B cell (primary cell): Measurements from ENCODE around the gene MXRA8. TPM values are rescaled to one million over a fixed set of nuclear protein-coding genes. Genes with fewer than 3 reads are reported as not detected.

Source experiments
- ATAC-seq: fragments of 200-7000 bp; cut with Tn5 transposase; one replicate; pipeline ENCODE4 v1.10.0; 2021; ENCODE audit warnings: low read depth, mild to moderate bottlenecking, moderate number of reproducible peaks, moderate library complexity
- CTCF ChIA-PET: fragments of 350-600 bp; sonication (Branson Sonifier 250); formaldehyde crosslinking; loops from one replicate; lab custom pipeline; 2021; ENCODE audit warnings: antibody characterized with exemption, inconsistent platforms; lab: Charles Lee
- POLR2A ChIA-PET: fragments of 350-600 bp; sonication (Branson Sonifier 250); formaldehyde crosslinking; loops from one replicate; lab custom pipeline; 2021; ENCODE audit warnings: antibody characterized with exemption; lab: Charles Lee
- DNase-seq: peaks from one replicate; pipeline ENCODE4 v3.0.0; 2013
- H2AFZ ChIP-seq: 2 replicates; pipeline ENCODE4 v1.6.1; 2012; ENCODE audit warnings: mild to moderate bottlenecking, low read depth, low read length; ENCODE audit not compliant: insufficient read depth, poor library complexity, severe bottlenecking
- H3K27ac ChIP-seq, 2 donors: 1 replicate in 1 of 2; 2 replicates in 1 of 2; pipeline ENCODE4 v1.5.1; 2012 to 2013; ENCODE audit warnings: low read length in 2 of 2, mild to moderate bottlenecking in 2 of 2, moderate library complexity in 1 of 2
- H3K27me3 ChIP-seq, 4 experiments: fragments of 200-600 bp in 1 of 4; sonication (generic) in 1 of 4; replicated peaks in 1 of 4; 1 replicate in 2 of 4; 2 replicates in 2 of 4; pipeline versions ENCODE4 v1.6.1 to v1.7.0; 2013 to 2016; ENCODE audit warnings: low read length in 3 of 4, mild to moderate bottlenecking in 2 of 4, mixed read lengths in 1 of 4, moderate library complexity in 1 of 4; ENCODE audit not compliant: insufficient read depth in 4 of 4, control insufficient read depth in 3 of 4; ENCODE audit errors: control extremely low read depth in 1 of 4
- H3K36me3 ChIP-seq, 2 experiments: replicated peaks in 1 of 2; 1 replicate in 1 of 2; 2 replicates in 1 of 2; pipeline versions ENCODE4 v1.6.1 to v1.7.1; 2013; ENCODE audit warnings: low read length in 1 of 2; ENCODE audit not compliant: insufficient read depth in 2 of 2, control insufficient read depth in 1 of 2; ENCODE audit errors: control extremely low read depth in 1 of 2, extremely low read depth in 1 of 2
- H3K4me1 ChIP-seq, 2 donors: fragments of 200-600 bp in 1 of 2; sonication (generic) in 1 of 2; 1 replicate in 1 of 2; 2 replicates in 1 of 2; pipeline versions ENCODE4 v1.5.1 to v1.6.1; 2013 to 2017; ENCODE audit warnings: low read length in 2 of 2; ENCODE audit not compliant: control insufficient read depth in 2 of 2, insufficient read depth in 2 of 2
- H3K4me2 ChIP-seq: replicated peaks from 2 replicates; pipeline ENCODE3; 2012; ENCODE audit warnings: mild to moderate bottlenecking, low read depth, low read length; ENCODE audit not compliant: poor library complexity, severe bottlenecking
- H3K4me3 ChIP-seq, 5 experiments: fragments of 200-600 bp in 1 of 5; sonication (generic) in 1 of 5; 1 replicate in 3 of 5; 2 replicates in 2 of 5; pipeline versions ENCODE4 v1.5.1 to v1.7.0; 2011 to 2016; ENCODE audit warnings: low read length in 4 of 5, mild to moderate bottlenecking in 4 of 5, low read depth in 2 of 5, control low read depth in 1 of 5, moderate library complexity in 1 of 5; ENCODE audit not compliant: insufficient read depth in 1 of 5; ENCODE audit errors: control extremely low read depth in 1 of 5, extremely low read depth in 1 of 5
- H3K79me2 ChIP-seq: fragments of 200-600 bp; sonication (generic); one replicate; pipeline ENCODE4 v1.6.0; 2016; ENCODE audit warnings: low read length; ENCODE audit not compliant: control insufficient read depth, insufficient read depth
- H3K9ac ChIP-seq: fragments of 200-600 bp; sonication (generic); 2 replicates; pipeline ENCODE4 v1.6.1; 2017; ENCODE audit warnings: mild to moderate bottlenecking, low read length, moderate library complexity
- H3K9me3 ChIP-seq, 3 donors: one replicate each; pipeline versions ENCODE4 v1.6.1 to v1.7.1; 2013; ENCODE audit warnings: low read length in 2 of 3; ENCODE audit not compliant: control insufficient read depth in 2 of 3, insufficient read depth in 1 of 3; ENCODE audit errors: control extremely low read depth in 1 of 3
- H4K20me1 ChIP-seq: 2 replicates; pipeline ENCODE4 v1.6.0; 2012; ENCODE audit warnings: mild to moderate bottlenecking, low read length; ENCODE audit not compliant: insufficient read depth, control insufficient read depth, poor library complexity, severe bottlenecking
- H3K27ac Mint-ChIP-seq: one replicate; pipeline ENCODE4 v1.8.0; 2021; ENCODE audit warnings: mixed read lengths
- H3K27me3 Mint-ChIP-seq: one replicate; pipeline ENCODE4 v1.8.0; 2021; ENCODE audit warnings: mixed read lengths
- H3K4me1 Mint-ChIP-seq: one replicate; pipeline ENCODE4 v1.8.0; 2021; ENCODE audit warnings: mixed read lengths
- H3K4me3 Mint-ChIP-seq: one replicate; pipeline ENCODE4 v1.8.0; 2021; ENCODE audit warnings: mixed read lengths
- H3K9me3 Mint-ChIP-seq: one replicate; pipeline ENCODE4 v1.8.0; 2022; ENCODE audit warnings: mixed read lengths; ENCODE audit not compliant: insufficient read depth
- CTCF ChIP-seq: fragments of 200-600 bp; IDR thresholded peaks from one replicate; pipeline ENCODE4 v1.8.0; 2022; ENCODE audit warnings: antibody characterized with exemption, mild to moderate bottlenecking
- EZH2 ChIP-seq: IDR thresholded peaks from 2 replicates; pipeline ENCODE4 v1.6.1; 2012; ENCODE audit warnings: borderline replicate concordance, low read depth, mild to moderate bottlenecking, moderate library complexity, low read length; ENCODE audit not compliant: insufficient read depth, poor library complexity, severe bottlenecking
- WGBS: methylation state at CpG from one replicate; pipeline ENCODE4 v1.1.5; 2013; ENCODE audit warnings: missing lambda C conversion rate; ENCODE audit not compliant: insufficient coverage; 5-methylcytosine and 5-hydroxymethylcytosine counted together
- intact Hi-C: fragments of 100-400 bp; cut with micrococcal nuclease; formaldehyde crosslinking; loops from one replicate; pipeline ENCODE4 v1.10.0; 2022
- polyA plus RNA-seq: library from polyadenylated mRNA; depleted of rRNA; stranded (reverse); fragments of >200 nt; gene quantifications from 2 replicates; pipeline ENCODE4 v1.2.3, GENCODE V29; 2012
- total RNA-seq, 2 donors: library from RNA; stranded (reverse); fragments of 120-200 nt in 1 of 2; gene quantifications; 1 replicate in 1 of 2; 2 replicates in 1 of 2; pipeline versions ENCODE4 v1.2.3 to v1.2.4, GENCODE V29; 2013 to 2022

MXRA8 gene
- total and polyA plus RNA-seq, 2 donors (not counting 1 experiment from before 2014, with no cell fraction given): 0.10 TPM; not detected in 1

GRCh38 chr1:1318777-1319645 is 39.3 kb downstream of the MXRA8 start:
- TF ChIP-seq CTCF: no peak
- no peak for TF ChIP-seq EZH2
- H3K27me3 Mint-ChIP-seq: no peaks in the 10 kb centered on the region
- H3K4me2 ChIP-seq: no peak overlapping the region
- ChIA-PET CTCF (no interaction called here), POLR2A (no interaction called here)
- peaks cover 47% of the 10 kb centered on the region for H3K79me2 ChIP-seq
- peaks cover 8 to 18% of the 10 kb centered on the region in 2 donors for H3K4me1 ChIP-seq
- H3K27me3 ChIP-seq: no peaks in the 10 kb centered on the region
- DNase-seq: no peak
- H3K27ac ChIP-seq: no peak overlapping the region
- H3K4me1 Mint-ChIP-seq: peaks cover 20% of the 10 kb centered on the region
- H3K4me3 ChIP-seq: no peak overlapping the region
- H3K9ac ChIP-seq: no peak overlapping the region
- H3K36me3 ChIP-seq: peaks cover 0 to 32% of the 10 kb centered on the region in 2 experiments
- no peaks in the 10 kb centered on the region for H3K9me3 Mint-ChIP-seq
- 94% methylated on average over 35 of the region's 36 CpGs for WGBS
- H2AFZ ChIP-seq: no peak overlapping the region
- no peak overlapping the region for H3K27ac Mint-ChIP-seq
- H3K4me3 Mint-ChIP-seq: no peak overlapping the region
- no peaks in the 10 kb centered on the region for H3K9me3 ChIP-seq
- ATAC-seq: no peak
- H4K20me1 ChIP-seq: peaks cover 47% of the 10 kb centered on the region
- intact Hi-C loops: no loop called here

GRCh38 chr1:1318131-1318652 is 40.2 kb downstream of the MXRA8 start:
- no peak overlapping the region for H2AFZ ChIP-seq
- H3K4me2 ChIP-seq: no peak overlapping the region
- ChIA-PET CTCF (no interaction called here), POLR2A (no interaction called here)
- intact Hi-C loops: no loop called here
- Mint-ChIP-seq H3K27me3 (no peaks in the 10 kb centered on the region), H3K27ac (no peak overlapping the region), H3K9me3 (no peaks in the 10 kb centered on the region), H3K4me1 (peaks cover 15% of the 10 kb centered on the region), H3K4me3 (no peak overlapping the region)
- no peak overlapping the region for H3K27ac ChIP-seq
- no peaks in the 10 kb centered on the region for H3K9me3 ChIP-seq
- TF ChIP-seq EZH2 (no peak), CTCF (no peak)
- 98% methylated on average over 7 of the region's 9 CpGs for WGBS
- no peak for ATAC-seq
- peaks cover 42% of the 10 kb centered on the region for H3K79me2 ChIP-seq
- H3K36me3 ChIP-seq: peaks cover 0 to 40% of the 10 kb centered on the region in 2 experiments
- peaks cover 4 to 13% of the 10 kb centered on the region in 2 donors for H3K4me1 ChIP-seq
- H3K4me3 ChIP-seq: no peak overlapping the region
- DNase-seq: no peak
- H3K27me3 ChIP-seq: no peaks in the 10 kb centered on the region
- H4K20me1 ChIP-seq: peaks cover 43% of the 10 kb centered on the region
- H3K9ac ChIP-seq: no peak overlapping the region
